Stimulated activated CD8-positive, alpha-beta memory T cell treated with anti-CD3 and anti-CD28 coated beads, Interleukin-15, amount 100 ng/mL, for 1 hour (primary cell): ENCODE results near the gene GCDH.

Source experiments
- DNase-seq: peaks from one replicate; pipeline ENCODE4 v3.0.0-alpha.2; 2020; ENCODE audit warnings: low read depth

Gene GCDH

DNA sequence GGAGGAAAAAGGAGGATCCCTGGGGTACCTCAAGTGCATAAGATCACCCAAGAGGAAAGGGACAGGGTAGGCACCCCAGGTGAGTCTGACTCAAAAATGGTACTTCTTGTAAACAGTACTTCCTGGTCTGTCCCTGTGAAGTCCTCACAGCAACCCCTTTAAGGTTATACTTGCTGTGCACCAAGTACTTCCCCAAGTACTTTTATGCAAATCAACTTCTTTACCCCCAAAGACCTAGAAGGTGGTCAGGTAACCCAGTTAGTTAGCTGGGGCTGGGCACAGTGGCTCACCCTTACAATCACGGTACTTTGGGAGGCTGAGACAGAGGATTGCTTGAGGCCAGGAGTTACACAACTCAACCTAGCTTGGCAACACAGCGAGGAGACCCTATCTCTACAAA is 49.9 kb downstream of the GCDH start:
- no peak for DNase-seq

DNA sequence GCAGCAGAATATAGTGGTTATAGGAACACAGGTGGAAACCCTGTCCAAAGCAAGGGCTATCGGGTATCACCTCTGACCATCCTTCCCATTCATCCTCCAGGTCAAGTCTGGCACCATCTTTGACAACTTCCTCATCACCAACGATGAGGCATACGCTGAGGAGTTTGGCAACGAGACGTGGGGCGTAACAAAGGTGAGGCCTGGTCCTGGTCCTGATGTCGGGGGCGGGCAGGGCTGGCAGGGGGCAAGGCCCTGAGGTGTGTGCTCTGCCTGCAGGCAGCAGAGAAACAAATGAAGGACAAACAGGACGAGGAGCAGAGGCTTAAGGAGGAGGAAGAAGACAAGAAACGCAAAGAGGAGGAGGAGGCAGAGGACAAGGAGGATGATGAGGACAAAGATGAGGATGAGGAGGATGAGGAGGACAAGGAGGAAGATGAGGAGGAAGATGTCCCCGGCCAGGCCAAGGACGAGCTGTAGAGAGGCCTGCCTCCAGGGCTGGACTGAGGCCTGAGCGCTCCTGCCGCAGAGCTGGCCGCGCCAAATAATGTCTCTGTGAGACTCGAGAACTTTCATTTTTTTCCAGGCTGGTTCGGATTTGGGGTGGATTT is 52.6 kb downstream of the GCDH start:
- no peak for DNase-seq

DNA sequence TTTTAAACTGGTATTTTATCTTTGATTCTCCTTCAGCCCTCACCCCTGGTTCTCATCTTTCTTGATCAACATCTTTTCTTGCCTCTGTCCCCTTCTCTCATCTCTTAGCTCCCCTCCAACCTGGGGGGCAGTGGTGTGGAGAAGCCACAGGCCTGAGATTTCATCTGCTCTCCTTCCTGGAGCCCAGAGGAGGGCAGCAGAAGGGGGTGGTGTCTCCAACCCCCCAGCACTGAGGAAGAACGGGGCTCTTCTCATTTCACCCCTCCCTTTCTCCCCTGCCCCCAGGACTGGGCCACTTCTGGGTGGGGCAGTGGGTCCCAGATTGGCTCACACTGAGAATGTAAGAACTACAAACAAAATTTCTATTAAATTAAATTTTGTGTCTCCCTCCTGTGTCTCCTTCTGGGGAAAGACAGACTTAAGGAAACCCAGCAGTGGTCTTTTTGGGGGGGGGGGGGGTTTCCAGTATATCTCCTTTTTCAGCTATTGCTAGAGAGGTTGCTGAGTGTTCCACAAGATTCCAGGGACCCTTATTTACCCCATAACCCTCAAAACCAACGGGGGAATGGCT is 53.2 kb downstream of the GCDH start:
- no peak for DNase-seq

DNA sequence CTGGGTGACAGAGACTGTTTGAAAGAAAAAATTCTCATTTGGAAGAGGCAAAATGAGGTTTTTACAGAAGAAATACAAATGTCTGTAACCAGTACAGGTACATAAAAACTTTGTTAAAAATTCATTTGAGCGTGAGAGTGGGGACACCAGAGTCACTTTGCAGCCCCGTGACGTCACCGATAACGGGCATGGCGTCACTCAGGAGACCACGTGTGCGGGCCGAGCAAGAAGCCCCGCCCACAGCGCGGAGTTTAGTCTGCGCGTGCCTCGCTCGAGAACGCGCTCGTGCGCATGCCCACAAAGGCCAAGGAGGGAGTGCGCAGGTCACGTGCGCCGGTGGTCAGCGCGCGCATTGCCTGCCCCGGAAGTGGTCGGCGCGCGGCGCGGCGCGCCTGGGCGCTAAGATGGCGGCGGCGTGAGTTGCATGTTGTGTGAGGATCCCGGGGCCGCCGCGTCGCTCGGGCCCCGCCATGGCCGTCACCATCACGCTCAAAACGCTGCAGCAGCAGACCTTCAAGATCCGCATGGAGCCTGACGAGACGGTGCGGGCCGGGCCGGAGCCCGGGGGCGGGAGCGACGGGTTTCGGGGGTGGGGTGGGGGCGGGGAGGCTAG is 54.6 kb downstream of the GCDH start, which contains the start of gene RAD23A:
TSS of gene RAD23A (plus strand) at position 384 of the 613 bp plus-strand sequence. CDS start at position 471, 87 bp downstream.
- DNase-seq: peak; percentile 94

DNA sequence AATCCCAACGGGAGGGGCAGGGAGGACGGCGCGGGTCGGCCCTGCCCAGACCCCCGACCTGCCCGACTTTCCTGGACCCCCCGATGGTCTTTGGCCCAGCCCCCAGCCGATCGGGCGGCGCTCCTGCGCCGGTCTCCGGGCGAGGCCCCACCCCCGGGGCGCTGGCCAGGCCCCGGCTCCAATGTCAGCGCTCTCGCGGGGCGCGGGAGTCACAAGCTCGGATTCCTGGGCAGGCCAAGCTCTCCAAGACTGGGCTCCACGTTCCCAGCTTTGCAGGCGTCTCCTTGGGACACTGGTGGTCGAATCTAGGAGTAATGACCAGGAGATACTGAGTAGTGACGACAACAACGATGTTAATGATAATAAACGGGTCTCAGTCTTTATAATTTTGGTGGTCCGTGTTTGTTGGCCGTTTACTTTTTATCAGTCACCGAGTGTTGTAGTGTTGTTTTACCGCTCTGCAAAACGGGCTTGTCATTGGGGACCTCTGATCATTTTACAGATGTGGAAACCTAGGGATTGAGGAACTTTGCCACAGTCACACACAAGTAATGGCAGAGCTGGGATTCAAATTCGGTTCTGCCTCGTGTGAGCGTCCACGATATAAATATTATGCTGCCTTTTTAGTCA is 55.2 kb downstream of the GCDH start:
- DNase-seq: no peak

DNA sequence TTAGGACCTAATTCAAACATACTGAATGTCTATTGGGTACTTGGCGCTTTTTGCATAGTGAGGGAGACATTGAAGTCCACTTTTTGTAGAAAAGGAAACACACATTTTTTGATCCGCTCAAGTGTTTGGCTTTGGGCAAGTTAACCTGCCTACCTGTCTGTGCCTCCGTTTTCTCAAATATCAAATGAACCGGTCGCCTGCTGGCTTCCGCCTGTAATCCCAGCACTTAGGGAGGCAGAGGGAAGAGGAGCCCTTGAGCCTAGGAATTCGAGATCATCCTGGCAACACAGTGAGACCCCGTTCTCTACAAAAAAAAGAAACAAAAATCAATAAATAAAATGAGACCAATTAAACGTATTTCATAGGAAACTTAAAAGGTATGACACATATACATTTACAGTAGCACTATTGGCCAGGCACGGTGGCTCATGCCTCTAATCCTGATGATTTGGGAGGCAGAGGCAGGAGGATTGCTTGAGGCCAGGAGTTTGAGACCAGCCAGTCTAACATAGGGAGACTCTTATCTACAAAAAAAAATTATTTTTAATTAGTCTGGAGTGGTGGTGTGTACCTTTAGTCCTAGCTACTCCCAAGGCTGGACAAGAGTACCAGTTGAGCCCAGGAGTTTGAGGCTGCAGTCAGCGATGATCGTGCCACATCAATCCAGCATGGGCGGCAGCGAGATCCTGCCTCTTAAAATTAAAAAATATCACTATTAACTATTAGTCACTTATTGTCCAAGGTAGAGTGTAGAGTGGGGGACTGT is 56.0 kb downstream of the GCDH start:
- DNase-seq: no peak

DNA sequence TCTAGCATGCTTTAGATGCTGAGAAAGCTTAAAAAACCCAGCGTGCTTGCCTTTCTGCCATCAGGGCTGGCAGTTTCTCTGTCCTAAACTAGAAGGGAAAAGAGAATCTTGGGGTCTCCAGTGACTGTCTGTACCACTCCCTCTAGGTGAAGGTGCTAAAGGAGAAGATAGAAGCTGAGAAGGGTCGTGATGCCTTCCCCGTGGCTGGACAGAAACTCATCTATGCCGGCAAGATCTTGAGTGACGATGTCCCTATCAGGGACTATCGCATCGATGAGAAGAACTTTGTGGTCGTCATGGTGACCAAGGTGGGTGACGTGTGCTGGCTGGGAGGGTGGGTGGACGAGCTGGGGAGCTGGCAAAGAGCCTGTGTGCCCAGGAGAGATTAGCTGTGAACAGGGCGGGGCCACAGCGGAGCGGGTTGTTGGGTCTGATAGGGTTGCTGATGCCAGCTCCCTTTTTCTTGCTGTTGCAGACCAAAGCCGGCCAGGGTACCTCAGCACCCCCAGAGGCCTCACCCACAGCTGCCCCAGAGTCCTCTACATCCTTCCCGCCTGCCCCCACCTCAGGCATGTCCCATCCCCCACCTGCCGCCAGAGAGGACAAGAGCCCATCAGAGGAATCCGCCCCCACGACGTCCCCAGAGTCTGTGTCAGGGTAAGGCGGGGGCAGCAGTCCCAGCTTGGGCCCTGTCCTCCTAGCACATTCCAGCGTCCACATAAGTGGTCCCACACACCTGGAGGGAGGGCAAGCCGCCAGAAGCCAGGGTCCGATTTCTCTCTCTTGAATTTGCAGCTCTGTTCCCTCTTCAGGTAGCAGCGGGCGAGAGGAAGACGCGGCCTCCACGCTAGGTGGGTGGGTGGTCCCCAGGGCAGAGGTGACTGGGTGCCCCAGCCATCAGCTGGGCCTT is 57.0 kb downstream of the GCDH start:
- DNase-seq: no peak

DNA sequence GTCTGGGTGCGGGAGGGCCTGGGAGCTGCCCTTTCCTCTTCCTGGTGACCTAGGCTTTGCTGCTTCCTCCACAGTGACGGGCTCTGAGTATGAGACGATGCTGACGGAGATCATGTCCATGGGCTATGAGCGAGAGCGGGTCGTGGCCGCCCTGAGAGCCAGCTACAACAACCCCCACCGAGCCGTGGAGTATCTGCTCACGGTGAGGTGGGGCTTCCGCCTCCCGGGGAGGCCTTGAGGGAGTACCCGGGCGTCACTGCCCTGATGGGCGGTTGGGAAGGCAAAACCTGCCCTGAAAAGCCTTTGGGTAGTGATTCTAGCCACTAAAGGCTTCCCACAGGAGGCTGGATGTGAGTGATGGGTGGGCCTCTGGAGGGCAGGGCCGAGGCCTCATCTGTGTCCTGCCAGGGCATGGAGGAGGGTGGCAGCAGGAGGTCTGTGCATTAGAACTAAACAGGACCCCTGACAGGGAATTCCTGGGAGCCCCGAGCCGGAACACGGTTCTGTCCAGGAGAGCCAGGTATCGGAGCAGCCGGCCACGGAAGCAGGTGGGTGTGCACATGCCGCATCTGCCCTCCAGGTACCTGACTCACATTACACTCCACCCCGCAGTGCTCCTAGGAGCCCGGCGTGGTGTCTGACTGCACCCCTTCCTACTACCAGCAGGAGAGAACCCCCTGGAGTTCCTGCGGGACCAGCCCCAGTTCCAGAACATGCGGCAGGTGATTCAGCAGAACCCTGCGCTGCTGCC is 57.8 kb downstream of the GCDH start:
- no peak for DNase-seq
